GM12878 (cell line): ENCODE measurements around the gene NIFK. TPM values are rescaled to one million over a fixed set of nuclear protein-coding genes. Genes with fewer than 3 reads are reported as not detected.

Experiments
- BMI1 ChIP-seq: fragments of 450-650 bp; IDR thresholded peaks from 2 replicates; pipeline ENCODE4 v1.6.1; 2016; ENCODE audit warnings: mild to moderate bottlenecking, moderate library complexity, borderline replicate concordance
- CUX1 ChIP-seq: IDR thresholded peaks from 2 replicates; pipeline ENCODE4 v1.6.1; 2012; ENCODE audit warnings: improper control_type of control experiment, low read depth, low read length; ENCODE audit not compliant: insufficient replicate concordance
- GABPA ChIP-seq: IDR thresholded peaks from 2 replicates; pipeline ENCODE4 v1.6.1; 2014; ENCODE audit warnings: antibody characterized with exemption, low read depth, mild to moderate bottlenecking, inconsistent platforms
- MXI1 ChIP-seq: fragments of 150-350 bp; IDR thresholded peaks from 2 replicates; pipeline ENCODE4 v1.6.1; 2011; ENCODE audit warnings: low read depth, mild to moderate bottlenecking, inconsistent platforms, low read length, improper control_type of control experiment
- PML ChIP-seq: IDR thresholded peaks from 2 replicates; pipeline ENCODE4 v1.6.1; 2012; ENCODE audit warnings: low read length, inconsistent platforms
- RBBP5 ChIP-seq: fragments of 200-600 bp; sonication (generic); conservative IDR thresholded peaks from 2 replicates; pipeline ENCODE4 v1.6.1; 2016
- RELA ChIP-seq: fragments of 450-650 bp; IDR thresholded peaks from 2 replicates; pipeline ENCODE4 v1.8.0; 2014; ENCODE audit warnings: borderline replicate concordance; ENCODE audit not compliant: partially characterized antibody
- USF2 ChIP-seq: IDR thresholded peaks from 2 replicates; pipeline ENCODE4 v1.6.1; 2011; ENCODE audit warnings: low read depth, low read length, improper control_type of control experiment, borderline replicate concordance
- ZBTB40 ChIP-seq: fragments of 450-650 bp; IDR thresholded peaks from 2 replicates; pipeline ENCODE4 v1.6.1; 2016; ENCODE audit warnings: mild to moderate bottlenecking, moderate library complexity, borderline replicate concordance
- polyA plus RNA-seq, 11 experiments: library from polyadenylated mRNA; depleted of rRNA in 4 of 11; unstranded in 6 of 11; stranded (reverse) in 5 of 11; fragments of >200 nt; fragmentation: Nextera tagmentation in 4 of 11; fragmentation: Illumina TruSeq in 1 of 11; extraction: Ambion mirVana in 4 of 11; extraction: Trizol in 1 of 11; gene quantifications; 1 replicate in 1 of 11; 2 replicates in 10 of 11; pipeline versions ENCODE4 v1.2.1 to v1.2.3, GENCODE V29; 2011 to 2016; ENCODE audit warnings: inconsistent platforms in 2 of 11, missing spikeins in 2 of 11, low read depth in 1 of 11
- total RNA-seq, 4 experiments: library from RNA; depleted of rRNA in 3 of 4; stranded (reverse); fragments of >200 nt in 3 of 4; fragmentation: Illumina TruSeq in 1 of 4; extraction: Trizol in 1 of 4; gene quantifications; 2 replicates each; pipeline versions ENCODE4 v1.2.1 to v1.2.3, GENCODE V29; 2013 to 2021

Gene NIFK
- total and polyA plus RNA-seq, 10 of the 15 experiments (the other 5 are each of a cell fraction or from before 2014, with no cell fraction given) = 47.2 to 286 (median 157) TPM

- no peak for TF ChIP-seq RELA
- no peak for TF ChIP-seq RBBP5
- no peak for TF ChIP-seq PML
- TF ChIP-seq MXI1 = no peak
- TF ChIP-seq BMI1 = no peak
- TF ChIP-seq ZBTB40 = no peak
- TF ChIP-seq USF2 = no peak
- no peak for TF ChIP-seq GABPA
- no peak for TF ChIP-seq CUX1
Observed at GRCh38 chr2:121746071-121746578, 9.4 kb upstream of the NIFK start (continued).
